SKM-1 (cell line): Measurements from ENCODE around the gene GATAD1.
A peak's percentile ranks its signal among the peaks of the same experiment; 100 is the strongest.
"Not testable (repeated sequence)": the region's sequence is repeated elsewhere in the genome, so short reads cannot be mapped to it uniquely, and the experiment has no call there.

ENCODE experiments used
- DNase-seq: peaks from one replicate; lab custom pipeline; 2025; ENCODE audit not compliant: unreplicated experiment; lab: John Stamatoyannopoulos, UW

GATAD1 gene, protein sequence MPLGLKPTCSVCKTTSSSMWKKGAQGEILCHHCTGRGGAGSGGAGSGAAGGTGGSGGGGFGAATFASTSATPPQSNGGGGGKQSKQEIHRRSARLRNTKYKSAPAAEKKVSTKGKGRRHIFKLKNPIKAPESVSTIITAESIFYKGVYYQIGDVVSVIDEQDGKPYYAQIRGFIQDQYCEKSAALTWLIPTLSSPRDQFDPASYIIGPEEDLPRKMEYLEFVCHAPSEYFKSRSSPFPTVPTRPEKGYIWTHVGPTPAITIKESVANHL

DNA sequence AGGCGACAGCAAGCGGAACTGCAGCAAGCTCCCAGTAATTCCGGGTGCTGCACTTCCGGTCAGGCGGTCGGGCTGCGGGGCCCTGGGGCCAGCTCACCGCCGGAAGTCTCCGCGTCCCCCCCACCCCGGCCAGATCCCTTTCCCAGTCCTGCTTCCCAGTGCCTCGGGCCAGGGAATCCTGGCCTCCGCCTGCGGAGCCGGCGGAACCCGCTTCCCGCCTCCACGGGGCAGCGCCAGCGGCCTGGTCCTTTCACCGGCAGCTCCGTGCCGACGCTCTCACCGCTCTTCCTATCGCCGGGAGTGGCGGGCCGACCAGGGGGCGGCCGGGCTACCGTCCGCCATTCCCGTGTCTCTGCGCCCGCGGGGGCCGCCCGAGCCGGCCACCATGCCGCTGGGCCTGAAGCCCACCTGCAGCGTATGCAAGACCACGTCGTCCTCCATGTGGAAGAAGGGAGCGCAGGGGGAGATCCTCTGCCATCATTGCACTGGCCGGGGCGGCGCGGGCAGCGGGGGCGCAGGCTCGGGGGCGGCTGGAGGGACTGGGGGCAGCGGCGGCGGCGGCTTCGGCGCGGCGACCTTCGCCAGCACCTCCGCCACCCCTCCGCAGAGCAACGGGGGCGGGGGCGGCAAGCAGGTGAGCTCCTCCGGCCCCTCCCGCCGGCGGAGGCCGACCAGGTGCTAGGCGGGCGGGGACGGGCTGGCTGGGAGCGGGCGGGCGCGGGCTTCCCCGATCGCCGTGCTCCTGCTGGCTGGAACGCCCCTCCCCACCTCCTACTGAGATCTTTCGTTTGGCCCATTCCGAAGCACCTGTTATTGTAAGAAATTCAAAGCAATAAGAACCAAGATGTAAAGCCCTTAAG, at the start of gene GATAD1:
GATAD1 (plus strand) TSS at position 138 of the 860 bp plus-strand sequence; CDS start at position 386, 248 bp downstream.
- peak; percentile 89 for DNase-seq

DNA sequence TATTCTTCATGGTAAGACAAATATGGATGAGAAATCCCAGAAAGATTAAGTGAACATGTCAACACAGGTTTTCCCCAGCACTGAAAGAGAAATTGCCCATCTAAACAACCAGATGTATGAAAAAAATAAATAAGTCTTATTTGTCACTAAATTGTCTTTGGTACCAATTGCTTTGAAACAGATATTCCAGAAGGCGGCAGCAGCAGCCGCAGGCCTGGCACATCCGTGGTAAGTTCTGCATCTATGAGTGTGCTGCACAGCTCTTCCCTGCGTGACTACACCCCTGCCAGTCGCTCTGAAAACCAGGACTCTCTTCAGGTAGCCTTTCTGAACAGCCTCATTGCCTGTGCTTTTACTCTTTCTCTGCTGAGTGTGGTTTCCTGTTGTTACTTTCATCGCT, 49.7 kb upstream of the GATAD1 start:
- no peak for DNase-seq

DNA sequence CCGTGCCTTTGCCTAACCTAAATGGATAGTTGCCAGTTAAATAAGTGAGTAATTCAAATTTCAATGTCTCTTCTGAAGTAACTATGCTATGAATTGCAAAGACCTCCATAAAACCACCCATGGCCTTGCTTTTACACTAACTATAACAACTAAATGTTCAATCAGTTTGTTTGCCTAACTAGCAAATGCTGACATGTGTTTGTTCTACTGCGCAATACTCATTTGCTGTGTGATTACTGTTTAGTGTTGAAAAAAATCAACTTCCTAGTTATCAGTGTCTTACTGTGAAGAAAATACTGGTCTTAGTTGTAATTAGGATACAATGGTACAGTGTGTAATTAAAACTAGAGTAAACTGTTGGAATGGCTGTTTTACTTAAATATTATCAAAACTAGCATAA, 47.3 kb upstream of the GATAD1 start:
- DNase-seq = no peak

DNA sequence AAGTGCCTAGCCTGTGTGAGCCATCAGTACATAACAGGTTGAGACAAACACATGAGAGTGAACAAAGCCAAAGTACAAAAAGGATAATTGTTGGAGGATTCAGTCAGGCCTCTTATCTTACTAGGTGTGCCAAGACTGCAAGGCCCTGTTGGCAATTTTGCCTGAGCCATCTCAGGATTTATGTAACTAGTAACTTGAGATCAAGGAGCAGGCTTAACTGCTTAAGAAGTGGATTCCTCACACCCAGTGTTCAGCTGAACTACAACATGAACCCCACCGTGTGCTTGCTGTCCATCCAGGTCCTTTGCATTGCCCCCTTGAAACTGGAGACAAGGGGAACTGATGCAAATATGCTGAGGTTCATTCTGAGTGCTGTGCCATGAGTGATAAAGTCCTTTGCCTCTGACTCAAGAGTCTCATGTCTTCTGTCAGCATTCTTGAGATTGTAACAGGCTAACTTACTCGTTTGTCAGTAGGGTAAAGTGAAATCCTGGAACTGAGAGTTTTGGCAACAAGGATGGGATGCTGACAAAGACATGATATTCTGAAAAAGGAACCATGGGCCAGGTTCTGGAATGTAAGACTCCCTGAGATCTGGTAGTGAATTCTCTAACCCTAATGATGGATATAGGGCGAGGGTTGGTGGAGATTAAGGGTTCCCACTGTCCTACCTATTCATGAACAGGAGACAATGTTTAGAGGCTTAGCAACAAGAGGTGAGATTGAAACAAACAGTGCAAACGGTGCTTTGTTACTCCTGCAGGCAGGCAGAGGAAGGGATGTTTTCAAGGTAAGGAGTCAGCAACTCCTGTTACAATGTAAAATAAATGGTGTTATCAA, 44.1 kb upstream of the GATAD1 start:
- no peak for DNase-seq

DNA sequence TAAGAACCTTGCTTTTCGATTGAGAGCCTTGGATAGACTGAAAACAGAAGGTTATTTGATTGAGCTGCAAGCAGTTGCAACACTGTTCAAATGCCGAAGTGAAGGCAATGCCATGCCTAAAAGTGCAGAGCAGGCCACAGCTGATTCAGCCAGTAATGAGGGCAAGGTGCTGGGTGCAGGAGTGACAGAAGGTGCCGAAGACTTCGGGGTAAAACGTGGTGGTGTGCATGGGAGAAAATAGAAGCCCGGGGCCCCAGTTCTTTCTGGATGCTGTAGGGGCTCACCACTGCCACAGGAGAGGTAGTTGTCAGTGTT, 43.6 kb upstream of the GATAD1 start:
- DNase-seq = no peak

DNA sequence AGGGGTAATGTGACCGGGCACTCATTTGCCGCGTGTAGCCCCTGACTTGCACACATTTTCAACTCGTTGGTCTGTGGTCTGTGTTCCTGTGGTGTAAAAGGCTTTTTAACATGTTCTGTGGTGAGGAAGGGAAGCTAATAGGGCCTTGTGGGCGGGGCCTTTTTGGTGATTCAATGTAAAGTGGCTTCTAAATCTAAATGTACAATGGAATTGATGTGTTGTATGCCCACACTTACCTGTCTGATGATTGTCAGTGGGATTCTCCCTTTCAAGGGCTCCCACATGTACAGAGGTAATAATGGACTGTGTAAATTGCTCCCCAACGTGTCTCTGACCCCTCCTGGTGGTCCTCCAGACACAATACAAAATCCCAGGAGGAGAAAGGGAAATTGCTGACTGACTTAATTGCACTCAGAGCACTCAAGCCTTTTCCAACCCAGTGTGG, 43.1 kb upstream of the GATAD1 start:
- DNase-seq = no peak

DNA sequence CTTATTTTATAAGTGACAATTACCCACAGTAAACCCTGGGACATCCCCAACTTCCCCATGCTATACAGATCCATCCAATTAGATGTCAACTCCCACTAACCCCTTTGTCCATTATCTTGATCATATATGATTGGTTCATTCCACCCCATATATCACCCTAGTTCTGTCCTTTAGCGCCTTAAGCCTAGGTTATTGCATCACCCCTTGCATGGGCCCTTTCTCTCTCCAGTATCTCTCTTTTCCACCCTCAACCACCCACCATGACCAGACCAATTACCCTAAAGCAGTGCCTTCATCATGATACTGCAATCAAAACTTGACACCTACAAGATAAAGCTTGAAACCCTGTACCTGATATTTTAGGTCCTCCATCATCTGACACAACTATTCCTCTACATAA, 37.9 kb upstream of the GATAD1 start:
- no peak for DNase-seq

DNA sequence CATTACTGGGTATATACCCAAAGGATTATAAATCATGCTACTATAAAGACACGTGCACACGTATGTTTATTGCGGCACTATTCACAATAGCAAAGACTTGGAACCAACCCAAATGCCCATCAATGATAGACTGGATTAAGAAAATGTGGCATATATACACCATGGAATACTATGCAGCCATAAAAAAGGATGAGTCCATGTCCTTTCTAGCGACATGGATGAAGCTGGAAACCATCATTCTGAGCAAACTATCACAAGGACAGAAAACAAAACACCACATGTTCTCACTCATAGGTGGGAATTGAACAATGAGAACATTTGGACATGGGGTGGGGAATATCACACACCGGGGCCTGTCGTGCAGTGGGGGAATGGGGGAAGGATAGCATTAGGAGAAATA, 37.1 kb upstream of the GATAD1 start:
- DNase-seq = not testable (repeated sequence)

DNA sequence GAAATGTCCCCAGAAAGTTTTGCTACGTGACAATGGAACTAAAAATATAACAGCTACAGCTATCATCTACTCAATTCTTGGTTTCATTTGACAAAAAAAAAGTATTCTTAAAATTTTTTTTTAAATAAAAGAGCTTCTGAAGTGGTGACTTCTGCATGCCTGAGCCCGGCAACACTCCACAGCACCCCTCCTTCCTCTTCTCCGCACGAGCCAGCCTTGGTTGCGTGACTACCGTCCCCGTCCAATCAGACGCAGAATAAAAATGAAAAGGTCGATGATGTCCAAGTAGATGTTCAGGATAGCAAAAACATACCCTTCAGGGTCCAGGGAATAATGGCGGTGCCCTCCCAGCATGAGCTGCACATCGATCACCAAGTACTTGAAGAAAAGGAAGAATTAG, 34.5 kb upstream of the GATAD1 start:
- DNase-seq = no peak

DNA sequence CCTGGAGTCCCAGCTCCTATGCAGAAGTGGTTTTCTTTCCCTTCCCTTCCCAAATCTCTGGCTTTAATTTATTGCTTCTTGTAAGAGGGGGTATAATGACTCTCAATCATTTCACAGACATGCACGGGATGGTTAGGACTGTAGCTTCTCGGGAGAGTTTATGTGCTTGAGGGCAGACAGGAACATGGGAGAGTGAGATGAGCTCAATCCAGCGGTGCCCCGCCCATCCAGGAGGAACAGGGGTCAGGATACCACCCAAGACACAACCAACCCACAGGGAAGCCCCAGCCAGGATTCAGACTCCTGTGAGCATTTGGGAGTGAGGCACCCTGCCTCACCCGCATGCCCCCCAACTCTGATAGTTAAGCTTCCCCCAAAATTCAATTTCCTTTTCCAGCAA, 33.7 kb upstream of the GATAD1 start:
- DNase-seq = no peak

DNA sequence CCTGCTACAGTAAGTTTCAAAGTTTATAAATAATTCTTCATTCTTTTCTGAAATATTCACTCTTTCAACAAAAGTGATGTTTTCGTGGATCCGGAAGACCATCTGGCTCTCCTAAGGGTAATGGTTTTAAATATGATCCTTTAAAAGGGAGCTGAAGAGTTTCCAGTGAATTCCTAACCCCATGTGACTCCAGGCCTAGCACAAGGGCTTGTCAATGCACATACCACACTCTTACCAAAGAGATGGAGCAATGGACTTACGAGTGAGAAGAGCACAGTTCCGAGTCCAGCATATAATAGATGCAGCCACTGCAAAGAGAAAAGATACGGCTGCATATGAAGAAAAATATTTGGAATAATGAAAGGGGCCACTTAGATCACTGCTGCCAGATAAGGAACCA, 32.1 kb upstream of the GATAD1 start:
- no peak for DNase-seq

DNA sequence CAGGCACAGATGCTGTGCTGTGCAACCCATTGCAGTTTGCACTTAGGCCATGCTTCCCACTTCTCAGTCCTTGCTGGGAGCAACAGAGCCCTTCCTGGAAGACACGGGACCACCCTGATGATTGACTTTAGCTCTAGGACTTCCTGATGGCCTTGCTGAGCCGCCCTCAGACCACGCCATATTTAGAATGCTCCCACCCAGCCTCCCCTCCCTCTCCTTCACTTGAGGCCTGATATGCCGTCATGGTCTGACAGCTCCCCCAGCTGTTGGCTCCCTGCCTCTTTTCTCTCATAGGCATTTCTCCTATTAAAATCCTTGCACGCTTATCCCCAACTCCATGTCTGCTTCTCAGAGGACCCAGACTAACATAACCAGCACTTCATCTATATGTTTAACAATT, 29.4 kb upstream of the GATAD1 start:
- DNase-seq = no peak

DNA sequence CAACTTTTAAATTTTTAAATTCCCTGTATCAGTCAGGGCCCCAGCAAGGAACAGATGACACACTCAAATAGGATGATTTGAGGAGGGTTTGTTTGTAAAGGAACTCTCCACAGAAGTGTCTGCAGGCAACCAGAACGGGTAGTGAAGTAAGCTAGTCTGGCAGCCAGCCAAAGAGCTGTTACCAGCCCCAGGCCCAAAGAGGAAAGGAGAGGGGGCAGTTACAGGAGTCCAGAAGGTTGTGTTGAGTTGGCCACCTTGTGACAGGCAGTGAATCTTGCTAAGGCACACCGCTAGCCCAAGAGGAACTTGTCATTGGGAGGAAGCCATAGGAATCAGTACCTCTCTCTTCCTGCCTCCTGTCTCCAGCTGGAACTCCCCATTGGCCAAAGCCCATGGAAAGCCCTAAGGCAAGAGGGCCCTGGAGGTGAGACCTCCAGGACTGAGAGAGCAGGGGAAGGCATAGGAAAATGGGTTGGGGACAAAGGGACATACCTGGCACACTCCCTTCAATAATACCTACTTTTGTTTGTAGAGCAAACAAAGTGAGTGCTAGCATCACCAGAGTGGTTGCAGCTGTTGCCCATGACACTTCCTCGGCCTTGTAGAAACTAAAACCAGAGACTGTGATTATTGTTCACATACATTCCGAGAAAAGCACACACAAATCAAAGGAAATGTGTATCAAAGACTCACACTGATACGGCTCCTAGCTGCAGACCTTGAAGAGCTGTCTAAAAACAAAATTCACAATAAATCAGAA, 25.4 kb upstream of the GATAD1 start:
- peak; percentile 30 for DNase-seq

DNA sequence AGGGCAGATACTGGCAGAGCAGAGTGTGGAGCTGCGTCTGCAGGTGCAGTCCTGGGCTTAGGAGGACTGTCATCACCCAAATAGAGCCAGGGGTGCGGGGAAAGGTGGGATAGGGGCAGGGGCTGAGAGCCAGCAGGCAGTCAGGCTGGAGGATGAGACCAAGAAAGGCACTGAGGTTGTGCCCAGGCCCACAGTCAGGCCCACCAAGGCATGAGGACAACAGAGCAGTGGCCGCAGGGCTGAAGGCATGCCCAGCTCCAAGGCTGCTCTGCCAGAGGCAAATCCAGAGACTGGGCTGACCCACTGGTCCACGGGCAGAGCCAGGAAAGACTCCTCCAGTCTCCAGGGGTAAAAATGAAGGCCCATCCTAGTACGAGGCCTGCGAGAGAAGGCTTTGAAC, 24.4 kb upstream of the GATAD1 start:
- DNase-seq = no peak

DNA sequence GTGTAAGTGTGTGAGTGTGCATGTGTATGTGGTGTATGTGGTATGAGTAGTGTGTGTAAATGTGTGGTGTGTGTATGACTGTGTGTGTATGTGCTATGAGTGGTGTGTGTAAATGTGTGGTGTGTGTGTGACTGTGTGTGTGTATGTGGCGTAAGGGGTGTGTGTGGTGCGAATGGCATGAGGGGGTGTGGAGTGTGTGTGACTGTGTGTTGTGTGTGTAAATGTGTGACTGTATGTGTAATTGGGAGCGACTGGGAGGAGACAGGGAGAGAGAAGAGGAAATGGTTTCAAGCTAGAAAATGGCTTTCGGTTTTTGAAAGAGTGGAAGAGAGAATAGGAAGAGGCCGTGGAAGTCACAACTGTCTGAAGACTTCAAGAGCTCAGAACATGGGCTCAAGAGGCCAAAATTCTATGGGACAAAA, 23.6 kb upstream of the GATAD1 start:
- DNase-seq = no peak

DNA sequence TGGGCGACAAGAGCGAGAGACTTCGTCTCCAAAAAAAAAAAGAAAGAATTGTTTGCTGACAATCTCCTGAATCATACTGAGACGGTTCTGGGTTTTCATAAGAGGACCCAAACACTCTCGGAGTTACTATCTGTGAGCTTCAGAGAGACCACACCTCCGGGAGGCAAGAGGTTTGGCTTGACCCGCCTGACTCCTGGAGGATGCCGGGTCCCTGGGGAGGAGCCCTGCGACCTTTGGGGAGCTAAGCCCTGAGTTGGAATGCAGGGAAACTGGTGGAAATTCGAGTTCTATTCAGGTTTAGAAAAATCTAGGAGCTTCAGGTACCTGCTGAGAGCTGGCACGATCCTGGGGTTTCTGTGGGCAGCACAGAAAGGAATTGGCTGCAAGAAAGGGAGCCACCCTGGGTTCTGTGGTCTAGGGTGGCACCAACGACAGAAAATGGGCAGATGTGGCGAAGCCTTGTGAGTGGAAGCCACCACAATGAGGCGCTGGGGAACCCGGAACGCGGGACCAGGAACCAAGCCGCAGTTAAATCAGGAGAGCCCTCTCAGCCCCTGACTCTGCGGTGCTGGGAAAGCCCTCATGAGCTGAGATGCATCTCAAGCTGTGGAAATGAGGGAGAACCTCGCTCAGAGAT, 21.9 kb upstream of the GATAD1 start:
- no peak for DNase-seq

DNA sequence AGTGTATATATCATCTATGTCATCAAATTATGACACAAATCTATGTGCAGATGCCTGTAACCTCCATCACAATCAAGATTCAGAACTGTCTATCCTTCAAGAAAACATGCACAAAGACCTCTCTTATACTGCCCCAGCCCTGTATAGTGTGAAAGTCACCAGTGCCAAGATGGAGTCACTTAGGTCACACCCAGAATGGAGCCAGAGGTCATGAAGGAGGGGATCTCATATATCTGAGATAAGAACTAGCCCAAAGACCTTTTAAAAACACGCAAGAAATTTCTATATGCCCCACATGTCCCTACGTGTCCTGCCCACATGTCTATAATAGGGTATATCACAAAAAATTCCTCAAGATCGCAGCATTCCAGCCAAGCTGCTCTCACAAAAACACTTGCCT, 20.1 kb upstream of the GATAD1 start:
- no peak for DNase-seq

DNA sequence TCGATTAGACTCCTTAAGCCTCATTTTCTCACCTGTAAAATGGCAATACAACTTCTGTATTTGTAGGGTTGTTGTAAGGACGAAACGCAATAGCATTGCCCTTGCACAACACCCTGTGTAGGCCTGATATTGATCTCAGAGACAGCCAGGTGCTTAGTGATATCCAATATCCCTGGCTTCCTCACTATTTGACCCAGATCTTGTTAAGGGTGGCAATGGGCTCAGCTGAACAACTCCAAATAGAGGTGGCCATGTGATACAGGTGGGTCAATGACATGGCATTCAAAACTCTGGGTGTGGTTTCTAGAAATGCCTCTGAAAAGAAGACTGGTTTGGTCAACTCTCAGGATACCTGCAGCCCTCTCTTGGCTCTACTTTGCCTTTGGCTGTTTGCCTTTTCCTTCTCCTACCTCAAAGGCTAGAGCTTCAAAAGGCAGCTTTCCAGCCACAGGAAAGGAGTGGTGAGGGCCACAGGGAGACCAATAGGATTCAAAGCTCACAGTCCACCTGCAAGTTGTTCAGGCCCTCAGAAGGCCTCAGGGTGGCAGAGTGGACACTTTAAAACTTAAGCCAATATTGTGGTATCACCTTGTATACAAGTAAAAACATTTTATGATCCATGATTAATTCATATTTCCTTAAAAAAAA, 14.9 kb upstream of the GATAD1 start:
- no peak for DNase-seq

DNA sequence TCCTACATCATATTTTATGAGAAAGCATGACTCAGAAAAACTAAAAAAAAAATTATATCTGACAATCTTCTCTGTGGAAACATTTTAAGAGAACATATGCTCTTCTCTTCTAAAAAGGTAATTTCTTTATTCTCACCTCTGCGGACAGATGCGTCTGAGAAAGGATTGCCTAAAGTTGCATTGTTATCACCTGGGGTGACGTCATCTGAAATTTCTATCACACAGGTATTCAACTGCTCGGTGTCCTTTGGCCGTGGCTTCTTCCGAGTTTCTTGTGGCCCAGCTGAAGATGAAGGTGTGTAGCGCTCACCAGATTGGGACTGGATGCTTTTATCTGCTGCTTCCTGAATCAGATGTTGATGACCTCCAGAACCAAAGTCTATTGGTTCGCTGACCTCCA, 14.3 kb upstream of the GATAD1 start:
- no peak for DNase-seq

DNA sequence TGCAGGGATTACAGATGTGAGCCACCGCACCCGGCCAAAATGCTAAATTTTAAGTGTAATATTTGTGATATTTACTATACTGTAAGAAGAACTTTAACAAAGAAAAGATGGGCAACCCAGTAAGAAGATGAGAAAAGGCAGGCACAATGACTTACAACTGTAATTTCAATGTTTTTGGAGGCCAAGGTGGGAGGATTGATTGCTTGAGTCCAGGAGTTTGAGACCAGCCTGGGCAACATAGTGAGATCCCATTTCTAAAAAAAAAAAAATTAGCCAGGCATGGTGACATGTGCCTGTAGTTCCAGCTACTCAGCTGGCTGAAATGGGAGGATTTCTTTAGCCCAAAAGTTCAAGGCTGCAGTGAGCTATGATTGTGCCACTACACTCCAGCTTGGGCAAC, 11.7 kb upstream of the GATAD1 start:
- DNase-seq = no peak
